SK-N-MC (cell line): ENCODE results near the gene SLC39A13.

Source experiments
- DNase-seq: peaks from one replicate; pipeline ENCODE4 v3.0.0-alpha.2; 2011; ENCODE audit warnings: low read depth, low spot score
- H3K27ac ChIP-seq: fragments of 200-600 bp; sonication (generic); 2 replicates; pipeline ENCODE4 v1.5.1; 2016; ENCODE audit warnings: mixed run types
- H3K36me3 ChIP-seq: fragments of 200-600 bp; sonication (generic); 2 replicates; pipeline ENCODE4 v1.6.1; 2017; ENCODE audit warnings: antibody characterized with exemption, low read length, mixed read lengths; ENCODE audit not compliant: insufficient read depth
- H3K4me3 ChIP-seq: fragments of 200-600 bp; sonication (generic); 2 replicates; pipeline ENCODE4 v1.5.1; 2016
- H3K9ac ChIP-seq: fragments of 200-600 bp; sonication (generic); 2 replicates; pipeline ENCODE4 v1.8.0; 2017; ENCODE audit warnings: mixed run types, mixed read lengths; ENCODE audit not compliant: insufficient read length
- H3K9me3 ChIP-seq: fragments of 200-600 bp; sonication (generic); 2 replicates; pipeline ENCODE4 v1.6.1; 2017; ENCODE audit warnings: low read depth, mild to moderate bottlenecking, antibody characterized with exemption, low read length, moderate library complexity, mixed read lengths
- EZH2 ChIP-seq: fragments of 200-600 bp; sonication (generic); IDR thresholded peaks from one replicate; pipeline ENCODE4 v1.6.1; 2017; ENCODE audit warnings: antibody characterized with exemption
- FOXP2 ChIP-seq: optimal IDR thresholded peaks from 2 replicates; pipeline ENCODE3; 2011; ENCODE audit warnings: mild to moderate bottlenecking, moderate library complexity; ENCODE audit not compliant: insufficient read depth; ENCODE audit errors: extremely low read length, control extremely low read depth
- POLR2AphosphoS5 ChIP-seq: IDR thresholded peaks from 2 replicates; pipeline ENCODE4 v1.6.1; 2012; ENCODE audit warnings: mild to moderate bottlenecking, low read depth, low read length, borderline replicate concordance

The SLC39A13 gene

DNA sequence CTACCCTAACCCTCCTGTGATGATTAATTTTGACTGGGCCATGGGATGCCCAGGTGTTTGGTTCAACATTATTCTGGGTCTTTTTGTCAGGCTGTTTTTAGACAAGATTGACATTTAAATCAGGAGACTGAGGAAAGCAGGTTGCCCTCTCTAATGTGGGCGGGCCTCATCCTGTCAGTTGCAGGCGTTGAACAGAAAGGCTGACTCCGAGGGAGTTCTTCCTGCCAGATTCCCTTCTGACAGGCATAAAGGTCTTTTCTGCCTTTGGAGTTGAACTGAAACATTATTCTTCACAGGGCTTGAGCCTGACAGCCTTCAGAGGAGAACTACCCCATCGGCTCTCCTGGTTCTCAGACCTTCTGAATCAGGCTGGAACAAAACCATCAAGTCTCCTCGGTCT lies 22.1 kb downstream of the SLC39A13 start:
- no peak for TF ChIP-seq POLR2AphosphoS5
- no peak for TF ChIP-seq FOXP2
- Histone ChIP-seq H3K27ac (no peak overlapping the region), H3K9ac (no peak overlapping the region), H3K9me3 (no peaks in the 10 kb centered on the region), H3K36me3 (no peaks in the 10 kb centered on the region), H3K4me3 (no peak overlapping the region)
- DNase-seq = no peak

DNA sequence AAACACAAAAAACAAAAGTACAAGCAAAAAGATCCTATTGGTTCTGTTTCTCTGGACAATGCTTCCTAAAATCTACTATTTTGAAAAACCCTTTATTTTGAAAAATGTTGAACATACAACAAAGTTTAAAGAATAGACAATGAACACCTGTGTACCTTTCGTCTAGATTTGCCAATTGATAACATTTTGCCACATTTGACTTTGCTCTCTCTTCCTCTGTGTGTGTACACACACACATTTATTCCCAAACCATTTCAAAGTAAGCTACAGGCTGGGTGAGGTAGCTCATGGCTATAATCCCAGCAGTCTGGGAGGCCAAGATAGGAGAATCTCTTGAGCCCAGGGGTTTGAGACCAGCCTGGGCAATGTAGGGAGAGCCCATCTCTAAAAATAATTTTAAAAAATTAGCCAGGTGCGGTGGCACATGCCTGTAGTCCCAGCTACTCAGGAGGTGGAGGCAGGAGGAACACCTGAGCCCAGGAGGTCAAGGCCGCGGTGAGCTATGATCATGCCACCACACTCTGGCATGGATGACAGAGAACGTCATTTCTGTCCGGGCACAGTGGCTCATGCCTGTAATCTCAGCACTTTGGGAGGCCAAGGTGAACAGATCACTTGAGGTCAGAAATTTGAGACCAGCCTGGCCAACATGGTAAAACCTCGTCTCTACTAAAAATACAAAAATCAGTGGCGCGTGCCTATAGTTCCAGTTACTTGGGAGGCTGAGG lies 23.1 kb downstream of the SLC39A13 start:
- TF ChIP-seq POLR2AphosphoS5 (no peak), EZH2 (no peak), FOXP2 (no peak)
- no peak overlapping the region for H3K4me3 ChIP-seq
- no peaks in the 10 kb centered on the region for H3K9me3 ChIP-seq
- H3K9ac ChIP-seq = no peak overlapping the region
- DNase-seq = no peak
- H3K36me3 ChIP-seq = no peaks in the 10 kb centered on the region
- H3K27ac ChIP-seq = no peak overlapping the region

DNA sequence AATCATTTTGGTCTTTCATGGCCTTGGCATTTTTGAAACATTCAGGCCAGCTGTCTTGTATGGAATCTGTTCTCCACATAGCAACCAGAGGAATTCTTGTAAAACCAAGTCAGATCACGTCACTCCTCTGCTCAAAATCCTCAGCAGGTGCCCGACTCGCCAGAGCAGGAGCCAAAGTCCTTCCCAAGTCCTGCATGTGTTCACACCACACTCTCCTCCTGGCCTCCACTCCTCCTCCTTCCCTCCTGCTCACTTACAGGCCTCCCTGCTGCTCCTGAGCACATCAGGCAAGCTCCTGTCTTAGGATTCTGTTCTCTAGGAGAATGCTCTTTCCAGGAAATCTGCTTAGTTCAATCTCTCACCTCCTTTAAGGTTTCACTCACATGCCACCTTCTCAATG lies 24.8 kb downstream of the SLC39A13 start:
- Histone ChIP-seq H3K4me3 (no peak overlapping the region), H3K36me3 (no peaks in the 10 kb centered on the region), H3K9me3 (no peaks in the 10 kb centered on the region), H3K27ac (no peak overlapping the region), H3K9ac (no peak overlapping the region)
- TF ChIP-seq FOXP2 = no peak
- no peak for TF ChIP-seq POLR2AphosphoS5
- no peak for TF ChIP-seq EZH2
- no peak for DNase-seq

DNA sequence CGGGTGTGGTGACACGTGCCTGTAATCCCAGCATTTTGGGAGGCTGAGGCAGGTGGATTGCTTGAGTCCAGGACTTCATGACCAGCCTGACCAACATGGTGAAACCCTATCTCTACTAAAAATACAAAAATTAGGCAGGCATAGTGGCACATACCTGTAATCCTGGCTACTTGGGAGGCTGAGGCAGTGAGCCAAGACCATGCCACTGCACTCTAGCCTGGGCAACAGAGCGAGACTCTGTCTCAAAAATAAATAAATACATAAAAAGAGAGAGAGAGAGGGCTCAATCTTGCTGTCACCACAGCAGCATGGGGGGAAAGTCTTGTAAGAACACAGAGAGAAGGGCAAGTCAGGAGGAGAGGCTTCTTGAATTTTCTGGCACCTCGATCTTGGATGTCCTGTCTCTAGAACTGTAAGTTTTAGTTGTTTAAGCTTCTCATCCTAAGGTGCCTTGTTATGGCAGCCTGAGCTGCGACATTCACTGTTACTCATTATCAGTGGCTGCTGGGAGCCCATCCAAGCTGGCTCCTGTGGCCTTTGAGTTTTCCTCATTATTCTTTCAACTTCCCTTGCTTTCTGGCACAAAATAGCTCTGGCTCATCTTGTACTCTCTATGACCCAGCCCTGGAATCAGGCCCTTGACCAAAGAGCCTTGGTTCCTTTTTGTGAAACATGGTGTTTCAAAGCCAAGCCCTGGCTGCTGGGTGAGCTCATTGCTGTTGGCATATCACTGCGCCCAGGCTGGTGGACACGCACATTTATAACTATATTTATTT lies 25.8 kb downstream of the SLC39A13 start:
- no peak overlapping the region for H3K27ac ChIP-seq
- no peak for DNase-seq
- TF ChIP-seq FOXP2 (no peak), EZH2 (no peak), POLR2AphosphoS5 (no peak)

DNA sequence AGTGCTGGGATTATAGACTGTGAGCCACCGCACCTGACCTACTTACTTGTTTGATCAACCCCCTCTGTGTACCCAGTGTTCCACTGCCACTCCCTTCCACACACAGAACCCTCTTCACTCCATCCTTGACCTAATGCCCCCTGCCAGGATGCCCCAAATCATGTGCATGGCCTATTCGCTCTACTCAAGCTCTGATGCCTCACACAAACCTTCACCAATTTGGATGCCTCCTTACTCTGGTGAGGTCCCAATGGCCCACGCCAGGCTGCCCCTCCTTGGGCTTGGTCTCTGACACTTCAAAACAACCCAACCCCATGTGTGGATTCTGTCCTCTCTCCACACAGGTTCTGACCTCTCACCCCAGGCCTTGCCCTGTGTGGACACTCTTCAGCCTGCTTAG lies 27.3 kb downstream of the SLC39A13 start:
- Histone ChIP-seq H3K9ac (no peak overlapping the region), H3K36me3 (no peaks in the 10 kb centered on the region), H3K9me3 (no peaks in the 10 kb centered on the region), H3K4me3 (no peak overlapping the region), H3K27ac (no peak overlapping the region)
- TF ChIP-seq POLR2AphosphoS5 = no peak
- TF ChIP-seq EZH2 = no peak
- no peak for TF ChIP-seq FOXP2
- DNase-seq = no peak

More for the DNA sequence above, 25.8 kb downstream of the SLC39A13 start:
- H3K9ac ChIP-seq = no peak overlapping the region
- H3K36me3 ChIP-seq = no peaks in the 10 kb centered on the region
- no peaks in the 10 kb centered on the region for H3K9me3 ChIP-seq
- H3K4me3 ChIP-seq = no peak overlapping the region

DNA sequence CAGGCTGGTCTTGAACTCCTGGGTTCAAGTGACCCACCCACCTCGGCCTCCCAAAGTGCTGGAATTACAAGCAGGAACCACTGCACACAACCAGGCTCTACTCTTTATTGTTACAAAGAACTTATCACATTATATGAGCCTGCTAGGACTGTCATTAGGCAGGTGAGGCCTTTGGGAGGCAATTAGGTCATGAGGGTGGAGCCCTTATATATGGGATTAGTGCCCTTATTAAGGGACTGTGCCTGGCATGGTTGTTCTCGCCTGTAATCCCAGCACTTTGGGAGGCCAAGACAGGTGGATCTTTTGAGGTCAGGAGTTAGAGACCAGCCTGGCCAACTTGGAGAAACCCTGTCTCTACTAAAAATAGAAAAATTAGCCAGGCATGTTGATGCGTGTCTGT lies 28.3 kb downstream of the SLC39A13 start:
- Histone ChIP-seq H3K27ac (no peak overlapping the region), H3K9ac (no peak overlapping the region), H3K4me3 (no peak overlapping the region), H3K36me3 (no peaks in the 10 kb centered on the region), H3K9me3 (no peaks in the 10 kb centered on the region)
- DNase-seq = no peak
- TF ChIP-seq POLR2AphosphoS5 = no peak
- no peak for TF ChIP-seq FOXP2
- no peak for TF ChIP-seq EZH2

DNA sequence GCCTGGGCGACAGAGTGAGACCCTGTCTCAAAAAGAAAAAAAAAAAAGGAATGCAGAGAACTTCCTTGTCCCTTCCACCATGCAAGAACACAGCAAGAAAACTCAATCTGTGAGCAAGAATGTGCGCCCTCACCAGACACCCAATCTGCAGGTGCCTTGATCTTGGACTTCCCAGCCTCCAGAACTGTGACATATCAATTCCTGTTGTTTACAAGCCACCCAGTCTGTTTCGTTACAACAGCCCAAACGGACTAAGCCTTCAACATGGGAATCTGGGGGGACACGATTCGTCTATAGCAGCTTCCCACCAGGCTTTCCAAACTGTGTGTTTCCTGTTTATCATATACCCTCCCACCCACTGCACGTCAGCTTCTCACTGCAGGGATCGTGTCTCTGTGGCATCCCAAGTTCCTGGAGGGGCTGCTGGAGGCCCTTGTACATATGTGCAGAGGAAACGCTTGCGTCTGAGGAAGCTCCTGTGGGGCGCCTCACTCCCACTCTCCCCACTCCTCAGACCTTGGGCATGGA lies 28.9 kb downstream of the SLC39A13 start:
- H3K9me3 ChIP-seq = no peaks in the 10 kb centered on the region
- H3K4me3 ChIP-seq = no peak overlapping the region
- no peak for DNase-seq
- no peaks in the 10 kb centered on the region for H3K36me3 ChIP-seq
- H3K27ac ChIP-seq = no peak overlapping the region
- TF ChIP-seq EZH2 = no peak
- TF ChIP-seq POLR2AphosphoS5 = no peak
- TF ChIP-seq FOXP2 = no peak
- H3K9ac ChIP-seq = no peak overlapping the region

DNA sequence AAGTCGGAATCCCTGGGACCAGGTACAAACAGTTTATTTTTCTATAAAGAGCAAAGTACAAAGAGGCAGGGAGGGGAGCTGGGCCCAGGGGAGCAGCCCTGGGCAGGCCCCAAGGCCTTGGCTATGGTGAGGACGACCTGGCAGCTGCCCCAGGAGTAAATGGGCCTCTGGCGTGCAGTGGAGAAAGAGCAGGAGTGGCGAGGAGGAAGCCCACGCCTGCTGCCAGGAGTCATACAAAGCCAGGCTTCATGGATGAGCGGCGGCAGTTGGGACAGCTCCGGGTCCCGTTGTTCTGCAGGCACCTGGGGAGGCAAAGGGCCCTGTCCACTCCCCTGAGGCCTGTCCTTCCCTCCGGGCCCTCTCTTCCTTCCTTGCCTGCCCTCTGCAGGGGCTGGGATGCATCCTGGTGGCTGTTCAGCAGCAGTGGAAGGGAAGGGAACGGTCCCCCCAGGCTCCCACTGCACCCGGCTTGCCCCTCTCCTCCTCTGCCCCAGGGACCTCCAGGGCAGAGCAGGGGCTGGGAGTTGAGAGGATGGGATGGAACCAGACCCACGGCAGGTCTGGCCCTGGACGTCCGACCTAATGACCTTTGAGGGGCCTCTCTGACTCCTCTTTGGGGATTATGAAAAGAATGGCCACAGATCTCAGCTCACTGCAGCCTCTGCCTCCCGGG lies 29.5 kb downstream of the SLC39A13 start:
- Histone ChIP-seq H3K36me3 (no peaks in the 10 kb centered on the region), H3K9ac (no peak overlapping the region), H3K4me3 (no peak overlapping the region), H3K27ac (no peak overlapping the region), H3K9me3 (no peaks in the 10 kb centered on the region)
- DNase-seq = no peak
- no peak for TF ChIP-seq FOXP2
- TF ChIP-seq POLR2AphosphoS5 = no peak
- no peak for TF ChIP-seq EZH2
